ENCODE results near the gene SMIM5.
A peak's percentile ranks its signal among the peaks of the same experiment; 100 is the strongest.

The SMIM5 gene

GRCh38 chr17:75662511-75662910, 29.3 kb downstream of the SMIM5 start:
- Histone ChIP-seq H3K27ac (ENCODE audit: low read depth, low read length) (no peak overlapping the region), H3K9ac (ENCODE audit: low read length in 5 of 5) (no peak overlapping the region), H3K9me3 (ENCODE audit: control insufficient read depth in 5 of 5, low read length in 5 of 5) (no peaks in the 10 kb centered on the region), H3K4me1 (ENCODE audit: control insufficient read depth in 5 of 5, insufficient read depth in 5 of 5, low read length in 5 of 5) (peaks cover 5 to 14% (median 13%) of the 10 kb centered on the region in 5 donors), H3K27me3 (ENCODE audit: control insufficient read depth in 5 of 5, insufficient read depth in 4 of 5, low read length in 5 of 5) (peaks cover 0 to 3% (median 0%) of the 10 kb centered on the region in 5 donors), H3K36me3 (ENCODE audit: control insufficient read depth in 5 of 5, insufficient read depth in 5 of 5, low read length in 5 of 5) (peaks cover 4 to 44% (median 34%) of the 10 kb centered on the region in 5 donors), H3K4me3 (ENCODE audit: low read depth in 1 of 5, low read length in 5 of 5) (no peak overlapping the region)

- H3K9ac ChIP-seq (ENCODE audit: low read length in 5 of 5) = no peak overlapping the region
- no peaks in the 10 kb centered on the region for H3K9me3 ChIP-seq (ENCODE audit: control insufficient read depth in 5 of 5, low read length in 5 of 5)
- no peak overlapping the region for H3K27ac ChIP-seq (ENCODE audit: low read depth, low read length)
- peaks cover 0 to 3% (median 0%) of the 10 kb centered on the region in 5 donors for H3K27me3 ChIP-seq (ENCODE audit: control insufficient read depth in 5 of 5, insufficient read depth in 4 of 5, low read length in 5 of 5)
- no peak overlapping the region for H3K4me3 ChIP-seq (ENCODE audit: low read depth in 1 of 5, low read length in 5 of 5)
- peaks cover 4 to 40% (median 31%) of the 10 kb centered on the region in 5 donors for H3K36me3 ChIP-seq (ENCODE audit: control insufficient read depth in 5 of 5, insufficient read depth in 5 of 5, low read length in 5 of 5)
- peaks cover 9 to 25% (median 23%) of the 10 kb centered on the region in 5 donors for H3K4me1 ChIP-seq (ENCODE audit: control insufficient read depth in 5 of 5, insufficient read depth in 5 of 5, low read length in 5 of 5)
These were observed 30.9 kb downstream of the SMIM5 start for GRCh38 chr17:75664099-75664549.

GRCh38 chr17:75665981-75666380, 32.7 kb downstream of the SMIM5 start:
- peak overlapping the region in 2 of 5 donors; percentile 35 to 87 for H3K9ac ChIP-seq (ENCODE audit: low read length in 5 of 5)
- peak overlapping the region; percentile 87 to 100 (median 97) for H3K4me3 ChIP-seq (ENCODE audit: low read depth in 1 of 5, low read length in 5 of 5)
- peaks cover 10 to 48% (median 37%) of the 10 kb centered on the region in 5 donors for H3K36me3 ChIP-seq (ENCODE audit: control insufficient read depth in 5 of 5, insufficient read depth in 5 of 5, low read length in 5 of 5)

GRCh38 chr17:75666959-75667790, 33.9 kb downstream of the SMIM5 start, which contains the start of the genes RECQL5 and SAP30BP:
Gene RECQL5 (minus strand): TSS chr17:75667154. CDS start chr17:75666557, 597 bp downstream.
Gene SAP30BP (plus strand): TSS chr17:75667338. CDS start chr17:75667373, 35 bp downstream.
- H3K27me3 ChIP-seq (ENCODE audit: control insufficient read depth in 5 of 5, insufficient read depth in 4 of 5, low read length in 5 of 5) = peaks cover 0 to 3% (median 0%) of the 10 kb centered on the region in 5 donors
- peak within 1 kb of the TSS; percentile 96 for H3K27ac ChIP-seq (ENCODE audit: low read depth, low read length)
- H3K36me3 ChIP-seq (ENCODE audit: control insufficient read depth in 5 of 5, insufficient read depth in 5 of 5, low read length in 5 of 5) = peaks cover 11 to 48% (median 39%) of the 10 kb centered on the region in 5 donors
- no peaks in the 10 kb centered on the region for H3K9me3 ChIP-seq (ENCODE audit: control insufficient read depth in 5 of 5, low read length in 5 of 5)
- H3K4me1 ChIP-seq (ENCODE audit: control insufficient read depth in 5 of 5, insufficient read depth in 5 of 5, low read length in 5 of 5) = peaks cover 9 to 25% (median 23%) of the 10 kb centered on the region in 5 donors
- peak within 1 kb of the TSS; percentile 87 to 100 (median 97) for H3K4me3 ChIP-seq (ENCODE audit: low read depth in 1 of 5, low read length in 5 of 5)
- peak within 1 kb of the TSS; percentile 78 to 95 (median 89) for H3K9ac ChIP-seq (ENCODE audit: low read length in 5 of 5)

More at GRCh38 chr17:75665981-75666380, 32.7 kb downstream of the SMIM5 start:
- Histone ChIP-seq H3K9me3 (ENCODE audit: control insufficient read depth in 5 of 5, low read length in 5 of 5) (no peaks in the 10 kb centered on the region), H3K27me3 (ENCODE audit: control insufficient read depth in 5 of 5, insufficient read depth in 4 of 5, low read length in 5 of 5) (peaks cover 0 to 3% (median 0%) of the 10 kb centered on the region in 5 donors), H3K4me1 (ENCODE audit: control insufficient read depth in 5 of 5, insufficient read depth in 5 of 5, low read length in 5 of 5) (peaks cover 9 to 25% (median 23%) of the 10 kb centered on the region in 5 donors), H3K27ac (ENCODE audit: low read depth, low read length) (no peak overlapping the region)

- H3K36me3 ChIP-seq (ENCODE audit: control insufficient read depth in 5 of 5, insufficient read depth in 5 of 5, low read length in 5 of 5) = peaks cover 13 to 48% (median 35%) of the 10 kb centered on the region in 5 donors
- H3K4me3 ChIP-seq (ENCODE audit: low read depth in 1 of 5, low read length in 5 of 5) = peak overlapping the region; percentile 87 to 100 (median 92)
- H3K27me3 ChIP-seq (ENCODE audit: control insufficient read depth in 5 of 5, insufficient read depth in 4 of 5, low read length in 5 of 5) = peaks cover 0 to 3% (median 0%) of the 10 kb centered on the region in 5 donors
- H3K4me1 ChIP-seq (ENCODE audit: control insufficient read depth in 5 of 5, insufficient read depth in 5 of 5, low read length in 5 of 5) = peaks cover 9 to 25% (median 23%) of the 10 kb centered on the region in 5 donors
- peak overlapping the region; percentile 96 for H3K27ac ChIP-seq (ENCODE audit: low read depth, low read length)
- H3K9me3 ChIP-seq (ENCODE audit: control insufficient read depth in 5 of 5, low read length in 5 of 5) = no peaks in the 10 kb centered on the region
- peak overlapping the region; percentile 78 to 95 (median 89) for H3K9ac ChIP-seq (ENCODE audit: low read length in 5 of 5)
These were observed 34.6 kb downstream of the SMIM5 start for GRCh38 chr17:75667825-75668224.

- Histone ChIP-seq H3K27me3 (ENCODE audit: control insufficient read depth in 5 of 5, insufficient read depth in 4 of 5, low read length in 5 of 5) (peaks cover 0 to 3% (median 0%) of the 10 kb centered on the region in 5 donors), H3K27ac (ENCODE audit: low read depth, low read length) (peak overlapping the region; percentile 96), H3K36me3 (ENCODE audit: control insufficient read depth in 5 of 5, insufficient read depth in 5 of 5, low read length in 5 of 5) (peaks cover 16 to 53% (median 39%) of the 10 kb centered on the region in 5 donors), H3K9me3 (ENCODE audit: control insufficient read depth in 5 of 5, low read length in 5 of 5) (no peaks in the 10 kb centered on the region), H3K4me3 (ENCODE audit: low read depth in 1 of 5, low read length in 5 of 5) (peak overlapping the region in 3 of 5 donors; percentile 92 to 100 (median 99)), H3K4me1 (ENCODE audit: control insufficient read depth in 5 of 5, insufficient read depth in 5 of 5, low read length in 5 of 5) (peaks cover 9 to 25% (median 23%) of the 10 kb centered on the region in 5 donors), H3K9ac (ENCODE audit: low read length in 5 of 5) (peak overlapping the region in 3 of 5 donors; percentile 78 to 92 (median 87))
These were observed 35.3 kb downstream of the SMIM5 start for GRCh38 chr17:75668489-75668888.

GRCh38 chr17:75670868-75671267, 37.6 kb downstream of the SMIM5 start:
- H3K4me1 ChIP-seq (ENCODE audit: control insufficient read depth in 5 of 5, insufficient read depth in 5 of 5, low read length in 5 of 5) = peaks cover 9 to 22% (median 20%) of the 10 kb centered on the region in 5 donors
- H3K4me3 ChIP-seq (ENCODE audit: low read depth in 1 of 5, low read length in 5 of 5) = no peak overlapping the region
- no peak overlapping the region for H3K27ac ChIP-seq (ENCODE audit: low read depth, low read length)
- no peak overlapping the region for H3K9ac ChIP-seq (ENCODE audit: low read length in 5 of 5)
- peaks cover 15 to 53% (median 40%) of the 10 kb centered on the region in 5 donors for H3K36me3 ChIP-seq (ENCODE audit: control insufficient read depth in 5 of 5, insufficient read depth in 5 of 5, low read length in 5 of 5)
- no peaks in the 10 kb centered on the region for H3K9me3 ChIP-seq (ENCODE audit: control insufficient read depth in 5 of 5, low read length in 5 of 5)
- H3K27me3 ChIP-seq (ENCODE audit: control insufficient read depth in 5 of 5, insufficient read depth in 4 of 5, low read length in 5 of 5) = peaks cover 0 to 3% (median 0%) of the 10 kb centered on the region in 5 donors

- no peak overlapping the region for H3K4me3 ChIP-seq (ENCODE audit: low read depth in 1 of 5, low read length in 5 of 5)
- H3K9me3 ChIP-seq (ENCODE audit: control insufficient read depth in 5 of 5, low read length in 5 of 5) = no peaks in the 10 kb centered on the region
- peaks cover 6 to 13% (median 11%) of the 10 kb centered on the region in 5 donors for H3K4me1 ChIP-seq (ENCODE audit: control insufficient read depth in 5 of 5, insufficient read depth in 5 of 5, low read length in 5 of 5)
- H3K9ac ChIP-seq (ENCODE audit: low read length in 5 of 5) = no peak overlapping the region
- H3K36me3 ChIP-seq (ENCODE audit: control insufficient read depth in 5 of 5, insufficient read depth in 5 of 5, low read length in 5 of 5) = peaks cover 18 to 61% (median 40%) of the 10 kb centered on the region in 5 donors
- peaks cover 0 to 2% (median 0%) of the 10 kb centered on the region in 5 donors for H3K27me3 ChIP-seq (ENCODE audit: control insufficient read depth in 5 of 5, insufficient read depth in 4 of 5, low read length in 5 of 5)
- no peak overlapping the region for H3K27ac ChIP-seq (ENCODE audit: low read depth, low read length)
These were observed 38.8 kb downstream of the SMIM5 start for GRCh38 chr17:75672011-75672410.

GRCh38 chr17:75673487-75673886, 40.3 kb downstream of the SMIM5 start:
- Histone ChIP-seq H3K9ac (ENCODE audit: low read length in 5 of 5) (no peak overlapping the region), H3K27ac (ENCODE audit: low read depth, low read length) (no peak overlapping the region), H3K27me3 (ENCODE audit: control insufficient read depth in 5 of 5, insufficient read depth in 4 of 5, low read length in 5 of 5) (no peaks in the 10 kb centered on the region), H3K36me3 (ENCODE audit: control insufficient read depth in 5 of 5, insufficient read depth in 5 of 5, low read length in 5 of 5) (peaks cover 18 to 63% (median 45%) of the 10 kb centered on the region in 5 donors), H3K4me3 (ENCODE audit: low read depth in 1 of 5, low read length in 5 of 5) (no peak overlapping the region), H3K4me1 (ENCODE audit: control insufficient read depth in 5 of 5, insufficient read depth in 5 of 5, low read length in 5 of 5) (peaks cover 0 to 3% (median under 1%) of the 10 kb centered on the region in 5 donors), H3K9me3 (ENCODE audit: control insufficient read depth in 5 of 5, low read length in 5 of 5) (no peaks in the 10 kb centered on the region)
